Subcutaneous adipose tissue (tissue), 4 donors: ENCODE data around the gene SEMA4G. TPM values are rescaled to one million over a fixed set of nuclear protein-coding genes. Genes with fewer than 3 reads are reported as not detected.

Experiments
- total RNA-seq, 4 donors: library from RNA; depleted of rRNA; stranded (reverse); fragments of >200 nt; gene quantifications; one replicate each; pipeline ENCODE4 v1.1.0, GENCODE V29; 2016
- TF ChIP-seq, protein P1 (sequence below): fragments of 450-650 bp; IDR thresholded peaks from one replicate; pipeline ENCODE4 v1.5.1; 2016; ENCODE audit warnings: low read depth, mild to moderate bottlenecking, control low read depth, antibody characterized with exemption, moderate library complexity

SEMA4G gene
- total RNA-seq, 4 donors from 2014 or later: under 0.01 to 5.7 (median 0.51) TPM; not detected in 1

DNA sequence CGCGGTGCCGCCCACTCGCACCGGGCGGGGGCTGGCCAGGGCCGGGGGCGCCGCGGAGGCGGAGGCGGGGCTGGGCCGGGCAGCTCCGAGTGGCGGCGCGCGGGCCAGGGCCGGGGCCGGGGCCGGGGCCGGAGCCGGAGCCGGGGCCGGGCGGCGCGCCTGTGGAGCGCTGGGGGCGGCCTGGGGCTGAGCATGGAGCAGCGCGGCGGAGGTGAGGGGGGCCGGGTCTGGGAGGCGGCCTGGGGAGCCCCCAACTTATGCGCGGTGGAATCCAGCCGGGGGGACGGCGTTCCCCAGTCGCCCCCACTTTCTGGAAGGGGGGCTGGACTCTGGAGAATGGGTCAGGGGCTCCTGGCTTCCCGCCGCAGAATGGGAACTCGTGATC lies 30.4 kb downstream of the SEMA4G start, which contains the start of gene LZTS2:
LZTS2 (plus strand) TSS at position 67 of the 385 bp plus-strand sequence. CDS start 2,731 bp downstream, outside the sequence.
- TF ChIP-seq, protein P1, sequence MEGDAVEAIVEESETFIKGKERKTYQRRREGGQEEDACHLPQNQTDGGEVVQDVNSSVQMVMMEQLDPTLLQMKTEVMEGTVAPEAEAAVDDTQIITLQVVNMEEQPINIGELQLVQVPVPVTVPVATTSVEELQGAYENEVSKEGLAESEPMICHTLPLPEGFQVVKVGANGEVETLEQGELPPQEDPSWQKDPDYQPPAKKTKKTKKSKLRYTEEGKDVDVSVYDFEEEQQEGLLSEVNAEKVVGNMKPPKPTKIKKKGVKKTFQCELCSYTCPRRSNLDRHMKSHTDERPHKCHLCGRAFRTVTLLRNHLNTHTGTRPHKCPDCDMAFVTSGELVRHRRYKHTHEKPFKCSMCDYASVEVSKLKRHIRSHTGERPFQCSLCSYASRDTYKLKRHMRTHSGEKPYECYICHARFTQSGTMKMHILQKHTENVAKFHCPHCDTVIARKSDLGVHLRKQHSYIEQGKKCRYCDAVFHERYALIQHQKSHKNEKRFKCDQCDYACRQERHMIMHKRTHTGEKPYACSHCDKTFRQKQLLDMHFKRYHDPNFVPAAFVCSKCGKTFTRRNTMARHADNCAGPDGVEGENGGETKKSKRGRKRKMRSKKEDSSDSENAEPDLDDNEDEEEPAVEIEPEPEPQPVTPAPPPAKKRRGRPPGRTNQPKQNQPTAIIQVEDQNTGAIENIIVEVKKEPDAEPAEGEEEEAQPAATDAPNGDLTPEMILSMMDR: no peak

DNA sequence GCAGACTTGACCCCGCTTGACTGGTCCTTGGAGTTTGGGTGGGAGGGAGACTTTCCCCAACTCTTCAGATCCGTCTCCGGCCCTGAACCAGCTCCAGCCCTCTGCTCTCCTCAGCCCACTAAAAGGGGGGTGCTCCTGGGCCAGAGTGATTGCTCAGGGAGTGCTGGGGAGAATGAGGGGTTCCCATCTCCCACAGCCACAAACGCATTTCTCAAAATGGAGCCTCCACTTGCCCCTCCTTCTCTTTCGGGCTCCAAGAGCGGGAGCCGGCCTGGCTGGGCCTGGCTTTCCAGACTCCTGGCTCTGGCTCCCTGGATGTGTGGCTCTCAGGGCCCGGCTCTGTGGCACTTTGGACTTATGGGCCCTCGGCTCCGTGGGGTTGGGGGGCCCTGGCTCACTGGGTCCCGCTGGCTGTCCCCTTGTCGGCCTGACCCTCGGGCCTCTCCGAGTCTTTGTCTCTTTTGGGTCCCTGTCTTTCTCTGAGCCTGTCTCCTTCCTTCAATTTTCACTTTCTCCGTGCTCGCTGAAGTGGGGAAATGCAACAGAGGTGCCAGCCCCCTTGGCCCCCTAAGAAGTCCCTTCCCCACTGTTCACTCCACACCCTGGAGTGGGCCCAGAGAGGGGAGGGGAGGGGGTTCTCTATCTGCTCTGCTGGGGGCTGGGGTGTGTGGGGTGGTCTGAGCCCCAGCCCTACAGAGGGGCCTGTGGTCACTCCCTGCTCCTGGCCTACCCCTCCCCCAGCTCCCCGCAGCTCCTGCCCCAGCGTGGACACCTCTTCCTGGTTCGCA lies 31.0 kb downstream of the SEMA4G start:
- TF ChIP-seq, protein P1: no peak

DNA sequence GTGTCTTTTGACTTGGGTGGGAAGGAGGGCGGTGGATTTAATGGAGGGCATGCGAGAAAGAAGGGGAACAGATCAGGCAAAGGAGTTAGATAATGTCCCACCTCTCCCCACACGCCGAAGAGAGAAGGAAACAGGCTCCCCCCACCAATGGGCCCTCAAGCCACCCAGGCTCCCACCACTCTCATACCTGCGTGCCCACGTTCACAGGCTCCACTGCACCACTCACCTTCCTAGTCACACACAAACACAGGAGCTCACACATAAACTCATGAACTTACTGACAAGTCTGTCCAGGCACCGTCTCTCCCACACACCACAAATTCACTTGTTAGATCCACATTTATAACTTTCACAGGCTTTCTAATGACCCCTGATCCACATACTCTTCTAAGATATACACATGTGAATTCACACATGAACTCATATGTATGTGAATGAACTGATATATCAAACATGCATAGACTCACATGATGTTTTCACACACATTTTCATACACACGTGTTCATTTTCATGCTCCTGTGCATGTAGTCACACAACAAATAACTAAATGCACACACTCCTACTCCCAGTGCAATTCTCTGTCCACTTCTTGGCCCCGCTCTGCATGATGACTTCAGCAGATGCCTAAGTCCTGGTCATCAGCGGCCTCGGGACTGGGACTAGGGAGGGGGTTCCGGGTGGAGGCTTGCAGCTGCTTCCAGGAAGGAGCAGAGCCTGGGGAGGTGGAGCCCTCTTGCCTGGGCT lies 31.8 kb downstream of the SEMA4G start:
- TF ChIP-seq, protein P1: no peak

DNA sequence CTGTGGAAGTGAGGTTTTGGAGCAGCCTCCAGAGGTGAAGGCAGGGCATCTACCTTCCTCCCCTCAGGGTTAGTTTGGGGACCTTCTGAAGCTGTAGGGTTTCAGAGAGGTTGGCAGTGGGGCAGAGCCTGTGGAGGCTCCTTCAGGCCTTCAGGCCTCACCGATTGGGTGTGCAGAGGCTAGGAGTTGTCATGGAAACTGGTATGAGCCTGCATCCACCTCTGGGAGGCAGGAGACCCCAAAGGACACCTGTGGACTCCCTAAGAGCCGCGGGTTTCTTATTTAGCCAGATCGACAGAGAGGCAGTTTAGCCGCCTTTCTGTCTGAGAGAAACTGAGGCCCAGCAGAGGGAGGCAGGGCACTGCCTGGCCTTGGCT lies 32.3 kb downstream of the SEMA4G start:
- TF ChIP-seq, protein P1: no peak

DNA sequence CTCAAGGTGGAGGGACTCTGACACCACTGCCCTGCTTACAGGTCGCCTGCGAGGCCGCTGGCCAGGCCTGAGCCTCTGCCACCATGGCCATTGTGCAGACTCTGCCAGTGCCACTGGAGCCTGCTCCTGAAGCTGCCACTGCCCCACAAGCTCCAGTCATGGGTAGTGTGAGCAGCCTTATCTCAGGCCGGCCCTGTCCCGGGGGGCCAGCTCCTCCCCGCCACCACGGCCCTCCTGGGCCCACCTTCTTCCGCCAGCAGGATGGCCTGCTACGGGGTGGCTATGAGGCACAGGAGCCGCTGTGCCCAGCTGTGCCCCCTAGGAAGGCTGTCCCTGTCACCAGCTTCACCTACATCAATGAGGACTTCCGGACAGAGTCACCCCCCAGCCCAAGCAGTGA lies 33.2 kb downstream of the SEMA4G start:
- TF ChIP-seq, protein P1: no peak

DNA sequence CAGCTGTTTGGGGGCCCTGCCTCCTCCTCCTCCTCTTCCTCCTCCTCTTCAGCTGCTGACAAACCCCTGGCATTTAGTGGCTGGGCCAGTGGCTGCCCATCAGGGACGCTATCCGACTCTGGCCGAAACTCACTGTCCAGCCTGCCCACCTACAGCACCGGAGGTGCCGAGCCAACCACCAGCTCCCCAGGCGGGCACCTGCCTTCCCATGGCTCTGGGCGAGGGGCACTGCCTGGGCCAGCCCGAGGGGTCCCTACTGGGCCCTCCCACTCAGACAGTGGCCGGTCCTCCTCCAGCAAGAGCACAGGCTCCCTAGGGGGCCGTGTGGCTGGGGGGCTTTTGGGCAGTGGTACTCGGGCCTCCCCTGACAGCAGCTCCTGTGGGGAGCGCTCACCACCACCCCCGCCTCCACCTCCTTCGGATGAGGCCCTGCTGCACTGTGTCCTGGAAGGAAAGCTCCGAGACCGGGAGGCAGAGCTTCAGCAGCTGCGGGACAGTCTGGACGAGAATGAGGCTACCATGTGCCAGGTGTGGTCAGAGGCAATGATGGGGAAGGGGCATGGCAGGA lies 34.4 kb downstream of the SEMA4G start:
- TF ChIP-seq, protein P1: no peak

DNA sequence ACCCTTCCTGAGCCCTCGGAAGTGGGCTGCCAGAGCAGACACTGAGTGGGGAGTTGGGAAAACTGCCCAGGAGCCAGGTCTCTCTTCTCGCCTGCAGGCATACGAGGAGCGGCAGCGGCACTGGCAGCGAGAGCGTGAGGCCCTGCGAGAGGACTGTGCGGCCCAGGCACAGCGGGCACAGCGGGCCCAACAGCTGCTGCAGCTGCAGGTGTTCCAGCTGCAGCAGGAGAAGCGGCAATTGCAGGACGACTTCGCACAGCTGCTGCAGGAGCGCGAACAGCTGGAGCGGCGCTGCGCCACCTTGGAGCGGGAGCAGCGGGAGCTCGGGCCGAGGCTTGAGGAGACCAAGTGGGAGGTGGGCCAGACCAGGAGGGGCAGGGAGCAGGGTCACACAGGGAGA lies 36.1 kb downstream of the SEMA4G start:
- TF ChIP-seq, protein P1: no peak
